HEK293 (cell line): ENCODE results near the gene SELENOP.

ENCODE experiments used
- CTCF ChIP-seq: fragments of 450-650 bp; formaldehyde crosslinking; IDR thresholded peaks from 2 replicates; pipeline ENCODE4 v1.5.1; 2016; ENCODE audit warnings: missing biosample characterization, missing genetic modification characterization
- ZNF169 ChIP-seq: fragments of 450-650 bp; formaldehyde crosslinking; IDR thresholded peaks from 2 replicates; pipeline ENCODE4 v1.5.1; 2016; ENCODE audit warnings: missing biosample characterization, missing genetic modification characterization
- ZNF175 ChIP-seq: fragments of 450-650 bp; formaldehyde crosslinking; IDR thresholded peaks from 2 replicates; pipeline ENCODE4 v1.5.1; 2016; ENCODE audit warnings: missing biosample characterization, missing genetic modification characterization
- ZNF19 ChIP-seq: fragments of 450-650 bp; formaldehyde crosslinking; IDR thresholded peaks from 2 replicates; pipeline ENCODE4; 2016; ENCODE audit warnings: missing biosample characterization, missing genetic modification characterization, low read depth
- ZNF23 ChIP-seq: fragments of 450-650 bp; formaldehyde crosslinking; IDR thresholded peaks from 2 replicates; pipeline ENCODE4 v1.5.1; 2016; ENCODE audit warnings: missing biosample characterization, missing genetic modification characterization, borderline replicate concordance
- ZNF239 ChIP-seq: fragments of 450-650 bp; formaldehyde crosslinking; IDR thresholded peaks from 2 replicates; pipeline ENCODE4 v1.5.1; 2016; ENCODE audit warnings: missing biosample characterization, missing genetic modification characterization
- ZNF24 ChIP-seq: fragments of 450-650 bp; formaldehyde crosslinking; IDR thresholded peaks from 2 replicates; pipeline ENCODE4 v1.5.1; 2016; ENCODE audit warnings: missing biosample characterization, missing genetic modification characterization
- ZNF423 ChIP-seq: fragments of 450-650 bp; formaldehyde crosslinking; IDR thresholded peaks from 2 replicates; pipeline ENCODE4 v1.5.1; 2016; ENCODE audit warnings: missing biosample characterization, missing genetic modification characterization
- ZNF561 ChIP-seq: fragments of 450-650 bp; IDR thresholded peaks from 2 replicates; pipeline ENCODE4 v1.5.1; 2018; ENCODE audit warnings: missing biosample characterization, missing genetic modification characterization, borderline replicate concordance

- TF ChIP-seq ZNF175 (tag by site-specific recombination) (no peak), ZNF239 (tag by site-specific recombination) (no peak), ZNF169 (no peak), CTCF (tag by site-specific recombination) (no peak), ZNF19 (tag by site-specific recombination) (no peak), ZNF561 (tag by site-specific recombination) (no peak), ZNF23 (tag by site-specific recombination) (no peak), ZNF423 (no peak), ZNF24 (tag by site-specific recombination) (no peak)
These were observed 3.8 kb downstream of the SELENOP start for GRCh38 chr5:42807722-42808447.
